Renal pelvis (tissue), 12 donors: ENCODE results near the gene USP35. TPM values are rescaled to one million over a fixed set of nuclear protein-coding genes. Genes with fewer than 3 reads are reported as not detected.
A peak's percentile ranks its signal among the peaks of the same experiment; 100 is the strongest.

Source experiments
- DNase-seq: peaks from one replicate; pipeline ENCODE4 v3.0.0-alpha.2; 2013
- long read RNA-seq, 16 experiments: transcript quantifications; one replicate each; lab custom pipeline, GENCODE V29; 2026
- polyA plus RNA-seq, 3 donors: library from polyadenylated mRNA; unstranded; fragments of 120-200 nt; gene quantifications; one replicate each; pipeline ENCODE4 v1.2.1, GENCODE V29; 2013; ENCODE audit not compliant: insufficient read length in 3 of 3

The USP35 gene
- polyA plus RNA-seq, result 1 to 10 TPM; 5.4 to 6.3 (median 5.8) TPM
- long read RNA-seq, donor 1, result 0 reads
- long read RNA-seq, donor 2, result 0 reads
- long read RNA-seq, donor 3, result 0 reads
- long read RNA-seq, donor 4, result 0 reads
- long read RNA-seq, donor 5, result 0 reads
- long read RNA-seq, donor 6, full-length matches to known transcripts, result 1 of 1 reads
- long read RNA-seq, donor 6, partial matches to known transcripts, result 0 of 1 reads
- long read RNA-seq, donor 6, other reads (novel, unspliced or antisense), result 0 of 1 reads
- long read RNA-seq, donor 7, result 0 reads
- long read RNA-seq, donor 8, result 0 reads
- long read RNA-seq, donor 9, result 0 reads
- long read RNA-seq, donor 10, result 0 reads
- long read RNA-seq, donor 11, partial matches to known transcripts, result 0 of 1 reads
- long read RNA-seq, donor 11, other reads (novel, unspliced or antisense), result 0 of 1 reads
- long read RNA-seq, donor 12, full-length matches to known transcripts, result 1 of 1 reads
- long read RNA-seq, donor 12, partial matches to known transcripts, result 0 of 1 reads
- long read RNA-seq, donor 12, other reads (novel, unspliced or antisense), result 0 of 1 reads
- long read RNA-seq, donor 13, result 0 reads
- long read RNA-seq, donor 14, result 0 reads
- long read RNA-seq, donor 15, result 0 reads
- long read RNA-seq, donor 16, result 0 reads

DNA sequence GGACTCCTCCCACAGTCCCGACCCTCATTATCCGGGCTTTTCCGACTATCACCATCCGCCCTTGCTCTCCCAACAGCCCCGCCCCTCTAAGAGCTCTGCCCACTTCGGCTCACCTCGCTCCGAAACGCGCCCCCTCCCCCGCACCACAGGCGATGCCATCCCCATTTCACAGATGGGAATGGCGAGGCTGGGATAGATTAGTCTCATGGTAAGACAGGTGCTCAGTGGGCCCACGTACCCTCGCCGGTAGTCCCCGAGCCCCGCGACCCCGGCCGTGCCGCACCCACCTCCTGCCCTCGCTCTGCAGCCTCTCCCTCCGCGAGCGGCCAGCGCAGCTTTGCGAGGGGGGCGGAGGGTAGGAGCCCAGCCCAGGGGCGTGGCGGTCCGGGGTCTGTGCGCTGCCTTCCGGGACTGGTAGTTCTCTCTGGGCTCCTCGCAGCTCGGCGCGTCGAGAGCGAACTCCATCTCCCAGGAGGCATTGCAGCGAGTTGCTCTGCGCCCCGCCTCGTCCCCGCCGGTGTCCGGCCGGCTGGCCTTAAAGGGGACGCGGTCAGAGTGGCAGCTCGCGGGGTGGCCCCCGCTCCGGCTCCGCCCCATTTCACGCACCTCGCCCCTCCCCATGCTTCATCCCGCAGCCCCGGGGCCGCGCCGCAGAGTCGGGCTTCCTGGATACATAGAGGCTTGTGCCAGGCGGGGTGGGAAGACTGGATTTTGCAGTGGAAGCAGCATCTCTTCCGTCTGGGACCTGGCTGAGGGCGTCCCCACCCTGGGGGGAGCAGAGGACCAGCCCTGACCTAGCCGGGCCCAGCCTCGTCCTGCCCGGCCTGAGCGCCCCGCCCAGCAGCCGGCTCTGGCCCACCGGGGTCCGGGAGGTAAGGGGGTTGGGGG is at the start of gene USP35, which contains the start of gene KCTD21:
Gene USP35 (plus strand): TSS at position 634 of the 888 bp plus-strand sequence. CDS start 7,327 bp downstream, outside the sequence.
Gene KCTD21 (minus strand): TSS at position 341 of the 888 bp plus-strand sequence. CDS start 14,072 bp downstream, outside the sequence.
- peak; percentile 96 for DNase-seq

GRCh38 chr11:78139422-78140391 is 49.0 kb upstream of the USP35 start, which contains the start of gene ALG8:
Gene ALG8, minus strand, starts transcription at chr11:78139626. Its CDS starts 38 bp downstream, at chr11:78139588.
- peak; percentile 96 for DNase-seq

DNA sequence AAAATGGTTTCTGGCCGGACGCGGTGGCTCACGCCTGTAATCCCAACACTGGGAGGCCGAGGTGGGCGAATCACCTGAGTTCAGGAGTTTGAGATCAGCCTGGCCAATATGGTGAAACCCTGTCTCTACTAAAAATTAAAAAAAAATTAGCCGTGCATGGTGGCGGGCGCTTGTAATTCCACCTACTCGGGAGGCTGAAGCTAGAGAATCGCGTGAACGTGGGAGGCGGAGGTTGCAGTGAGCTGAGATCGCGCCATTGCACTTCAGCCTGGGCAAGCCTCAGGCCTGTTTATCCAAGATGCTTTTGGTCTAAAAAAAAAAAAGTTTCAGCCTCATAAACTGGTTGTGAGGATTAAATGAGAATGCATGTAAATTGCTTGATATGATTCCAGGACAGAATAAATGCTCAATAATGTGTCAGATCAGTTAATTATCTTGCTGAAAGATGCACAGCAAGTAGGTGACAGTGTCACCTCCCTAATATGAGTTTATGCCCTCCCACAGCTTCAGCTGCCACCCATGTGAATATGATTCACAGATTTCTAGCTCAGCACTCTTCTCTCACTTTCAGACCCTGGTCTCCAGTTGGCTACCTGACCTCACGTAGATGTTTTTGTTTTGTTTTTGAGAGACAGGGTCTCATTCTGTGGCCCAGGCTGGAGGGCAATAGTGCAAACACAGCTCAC is 48.2 kb upstream of the USP35 start:
- DNase-seq, result no peak

DNA sequence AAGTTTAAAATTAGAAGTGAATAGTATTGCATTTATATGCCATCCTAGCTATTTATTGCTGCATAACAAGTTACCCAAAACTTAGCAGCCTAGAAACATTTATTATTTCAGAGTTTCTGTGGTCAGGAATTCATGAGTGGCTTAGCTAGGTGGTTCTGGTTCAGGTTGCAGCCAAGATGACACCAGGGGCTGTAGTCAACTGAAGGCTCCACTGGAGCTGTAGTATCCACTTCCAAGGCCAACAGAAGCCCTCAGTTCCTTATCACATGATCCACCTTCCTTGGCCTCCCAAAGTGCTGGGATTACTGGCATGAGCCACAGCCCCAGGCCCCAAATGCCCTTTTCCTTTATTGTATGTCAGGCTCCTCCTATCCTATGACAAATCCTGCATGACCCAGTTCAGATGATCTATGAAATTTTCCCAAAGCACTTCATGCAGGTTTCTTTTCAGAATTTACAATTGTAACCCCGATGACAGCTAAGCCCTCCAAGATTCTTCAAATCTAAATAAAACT is 43.2 kb upstream of the USP35 start:
- DNase-seq, result no peak

GRCh38 chr11:78147807-78148206 is 40.9 kb upstream of the USP35 start:
- no peak for DNase-seq

GRCh38 chr11:78149646-78150045 is 39.1 kb upstream of the USP35 start:
- DNase-seq, result no peak

DNA sequence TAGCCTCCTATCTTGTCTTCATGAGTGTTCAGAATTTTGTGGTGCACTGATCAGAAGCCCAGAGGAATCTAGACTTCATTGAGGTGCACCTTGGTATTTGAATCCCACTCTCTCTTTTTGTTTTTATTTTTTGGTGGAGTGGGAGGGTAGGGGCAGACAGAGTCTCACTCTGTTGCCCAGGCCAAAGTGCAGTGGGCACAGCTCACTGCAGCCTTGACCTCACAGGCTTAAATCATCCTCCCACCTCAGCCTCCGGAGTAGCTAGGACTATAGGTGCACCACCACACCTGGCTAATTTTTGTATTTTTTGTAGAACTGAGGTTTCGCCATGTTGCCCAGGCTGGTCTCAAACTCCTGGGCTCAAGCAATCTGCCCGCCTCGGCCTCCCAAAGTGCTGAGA is 38.4 kb upstream of the USP35 start:
- no peak for DNase-seq

DNA sequence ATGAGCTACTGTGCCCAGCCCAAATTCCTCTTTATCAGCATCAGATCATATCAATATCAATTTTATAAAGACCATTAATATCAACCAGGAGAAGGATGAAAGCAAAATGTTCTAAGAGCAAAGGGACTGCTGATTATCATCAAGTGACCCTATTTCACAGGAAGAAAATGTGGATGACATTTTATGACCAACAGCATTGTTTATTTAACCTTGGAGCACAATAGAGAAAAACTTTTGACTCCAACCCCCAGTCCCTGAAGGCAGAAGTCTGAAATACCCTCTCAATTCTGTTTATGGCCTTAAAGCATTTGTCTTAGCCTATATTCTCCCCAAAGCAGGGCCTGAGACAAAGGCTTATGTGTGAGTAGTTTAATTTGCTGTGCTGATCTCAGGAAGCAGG is 38.0 kb upstream of the USP35 start:
- DNase-seq, result no peak

- DNase-seq, result no peak
Measured at GRCh38 chr11:78151804-78152203, 36.9 kb upstream of the USP35 start.

DNA sequence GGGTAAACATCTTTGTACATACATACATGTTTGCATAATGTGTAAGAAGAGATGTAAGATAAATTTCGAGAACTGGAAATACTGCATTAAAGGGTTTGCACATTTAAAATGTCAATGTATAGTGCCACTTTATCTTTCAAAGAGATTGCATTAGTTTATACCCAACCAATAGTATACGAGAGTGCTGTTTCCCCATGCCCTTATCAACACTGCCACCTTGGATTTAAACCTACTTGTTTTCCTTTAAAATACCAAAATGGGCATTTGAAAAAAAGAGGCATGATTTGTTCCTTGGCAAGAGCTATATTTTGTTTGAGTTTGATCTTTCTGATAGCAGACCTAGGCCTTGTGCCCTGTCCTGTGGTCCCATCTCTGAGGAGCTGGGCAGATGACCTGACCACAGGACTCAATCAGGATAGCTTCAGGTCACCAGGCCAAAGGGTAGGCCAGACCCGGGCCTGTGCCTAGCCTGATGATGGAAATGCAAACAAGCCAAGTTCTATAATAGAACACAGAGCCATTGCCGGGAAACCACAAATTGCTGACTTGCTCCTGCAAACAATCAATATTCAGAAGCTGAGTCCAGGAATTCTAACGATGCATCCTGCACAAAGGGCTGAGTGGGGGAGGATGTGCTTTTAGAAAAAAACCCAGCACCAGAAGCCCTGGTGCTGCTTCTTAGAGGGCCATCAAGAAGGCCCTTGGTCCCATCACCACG is 32.4 kb upstream of the USP35 start:
- no peak for DNase-seq

DNA sequence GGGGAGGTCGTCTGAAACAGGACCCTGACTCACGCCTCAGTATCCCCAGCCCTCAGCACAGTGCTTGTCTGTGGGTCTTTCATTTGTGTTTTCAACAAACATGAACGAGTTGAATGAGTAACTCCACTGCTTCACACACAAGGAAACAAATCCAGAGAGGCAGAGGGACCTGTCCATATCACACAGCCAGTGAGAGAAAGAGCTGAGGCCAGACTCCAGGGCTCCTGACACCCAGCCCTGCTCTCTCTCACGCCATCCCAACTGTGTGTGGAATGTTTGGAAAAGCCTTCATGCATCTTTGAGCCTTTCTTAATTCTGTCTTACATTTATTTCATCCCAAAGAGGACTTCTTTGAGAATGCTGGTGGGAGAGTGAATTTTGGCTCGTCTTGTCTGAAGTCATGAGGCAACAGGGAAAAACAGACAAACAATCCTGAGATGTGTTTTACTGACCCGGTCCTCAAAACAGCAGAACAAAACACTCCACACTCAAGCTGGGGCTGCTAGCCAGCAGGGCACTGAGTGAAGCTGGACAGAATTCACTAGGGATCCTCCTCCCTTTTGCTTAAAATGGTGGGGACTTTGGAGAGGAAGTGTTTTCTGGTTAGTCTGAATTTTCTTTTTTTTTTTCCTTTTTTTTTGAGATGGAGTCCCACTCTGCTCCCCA is 29.6 kb upstream of the USP35 start:
- no peak for DNase-seq

- no peak for DNase-seq
Measured at GRCh38 chr11:78160557-78160956, 28.2 kb upstream of the USP35 start.

DNA sequence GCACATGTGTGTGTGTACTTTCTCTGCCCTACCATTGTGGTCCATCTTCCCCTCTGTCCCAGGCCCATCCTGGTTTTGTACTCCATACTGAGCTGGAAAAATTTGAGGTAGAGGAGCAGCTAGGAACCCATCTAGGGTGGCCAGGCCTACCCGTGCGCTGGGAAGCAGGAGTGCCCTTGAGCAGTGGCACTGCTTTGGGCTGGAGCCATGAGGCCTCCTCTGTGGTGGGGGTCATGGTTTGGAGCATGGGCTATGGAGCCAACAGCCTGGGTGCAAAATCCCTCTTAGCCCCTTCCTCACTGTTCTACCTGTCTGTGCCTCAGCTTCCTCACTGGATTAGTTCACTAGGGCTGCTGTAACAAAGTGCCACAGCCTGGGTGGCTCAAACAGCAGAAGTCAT is 27.4 kb upstream of the USP35 start:
- no peak for DNase-seq

- DNase-seq, result no peak
Measured at GRCh38 chr11:78161962-78162371, 26.8 kb upstream of the USP35 start.

DNA sequence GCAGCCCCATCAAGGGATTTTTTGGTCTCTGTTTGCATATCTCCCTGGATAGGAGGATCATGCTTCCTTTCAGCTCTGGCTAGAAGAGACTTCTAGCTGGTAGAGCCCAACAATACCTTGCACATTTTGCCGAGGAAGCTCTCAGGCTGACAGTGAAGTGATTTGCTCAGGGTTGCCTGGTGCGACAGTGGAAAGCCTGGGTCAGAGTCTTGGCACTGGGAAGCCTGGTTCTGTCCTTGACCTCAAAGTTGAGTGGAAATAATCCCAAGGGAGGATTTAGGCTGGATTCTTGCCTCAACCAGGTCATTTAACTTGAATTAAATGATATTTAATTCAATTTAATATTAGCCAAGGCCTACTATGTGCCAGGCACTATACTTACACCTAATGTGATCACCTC is 24.9 kb upstream of the USP35 start:
- no peak for DNase-seq

DNA sequence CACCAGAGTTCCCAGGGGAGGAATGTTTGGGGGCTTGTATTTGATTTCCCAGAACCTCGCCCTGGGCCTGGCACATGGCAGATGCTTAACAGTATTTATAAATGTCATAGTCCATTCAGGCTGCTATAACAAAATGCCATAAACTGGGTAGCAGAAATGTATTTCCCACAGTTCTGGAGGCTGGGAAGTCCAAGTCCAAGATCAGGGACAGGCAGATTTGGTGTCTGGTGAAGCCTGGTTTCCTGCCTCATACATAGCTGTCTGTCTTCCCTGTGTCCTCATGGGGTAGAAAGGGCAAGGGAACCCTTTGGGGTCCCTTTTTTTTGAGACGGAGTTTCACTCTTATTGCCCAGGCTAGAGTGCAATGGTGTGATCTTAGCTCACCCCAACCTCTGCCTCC is 24.2 kb upstream of the USP35 start:
- no peak for DNase-seq

DNA sequence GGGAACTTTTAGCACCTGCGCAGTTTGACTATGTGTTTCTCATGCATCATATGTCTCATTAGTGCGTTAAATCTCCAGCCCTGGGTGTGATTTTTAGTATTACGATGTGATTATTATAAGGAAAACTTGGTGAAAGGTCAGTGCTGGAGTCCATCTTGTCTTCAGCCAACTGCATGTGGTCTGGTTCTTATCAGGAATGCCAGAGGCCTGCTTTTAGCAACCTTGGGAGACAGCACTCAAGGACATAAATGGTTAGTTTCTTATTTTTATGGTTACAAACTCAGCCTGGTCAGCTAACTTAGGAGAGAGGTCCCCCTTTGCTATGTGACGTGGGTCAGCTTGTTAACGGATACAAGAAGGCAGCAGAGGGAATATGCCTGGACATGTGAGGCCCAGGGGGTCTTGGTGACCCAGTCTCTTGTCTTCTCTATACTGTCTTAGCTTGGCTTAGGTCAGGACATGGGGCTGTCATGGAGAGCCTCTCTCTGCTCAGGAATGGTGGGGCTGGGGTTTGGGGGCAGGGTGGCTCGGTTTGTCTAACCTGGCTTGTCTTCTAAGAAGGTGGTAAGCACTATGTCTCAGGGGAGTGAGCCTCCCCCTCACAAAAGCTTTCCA is 21.8 kb upstream of the USP35 start:
- DNase-seq, result no peak
